Ovary (tissue), 9 donors: ENCODE results near the gene TGM2. TPM values are rescaled to one million over a fixed set of nuclear protein-coding genes. Genes with fewer than 3 reads are reported as not detected.

Source experiments
- DNase-seq, 5 donors: peaks; one replicate each; pipeline ENCODE4 v3.0.0-alpha.2; 2019 to 2020
- H3K27ac ChIP-seq, 2 donors: fragments of 200-600 bp; one replicate each; pipeline versions ENCODE4 v1.5.1 to v1.8.0; 2019 to 2022
- H3K27me3 ChIP-seq: fragments of 200-600 bp; one replicate; pipeline ENCODE4 v1.8.0; 2022
- H3K36me3 ChIP-seq: fragments of 200-600 bp; sonication (generic); one replicate; pipeline ENCODE4 v1.5.1; 2019
- H3K4me1 ChIP-seq: one replicate; pipeline ENCODE4 v1.8.1; 2013; ENCODE audit warnings: mild to moderate bottlenecking, moderate library complexity; ENCODE audit not compliant: insufficient read depth
- H3K4me3 ChIP-seq: fragments of 200-600 bp; sonication (generic); one replicate; pipeline ENCODE4 v1.5.1; 2017
- H3K9me3 ChIP-seq, 2 donors: fragments of 200-600 bp in 1 of 2; sonication (generic) in 1 of 2; one replicate each; pipeline versions ENCODE4 v1.5.1 to v1.8.1; 2013 to 2019; ENCODE audit warnings: mild to moderate bottlenecking in 1 of 2, moderate library complexity in 1 of 2
- CTCF ChIP-seq, 3 donors: fragments of 450-650 bp in 2 of 3; fragments of 200-600 bp in 1 of 3; IDR thresholded peaks; one replicate each; pipeline versions ENCODE4 v1.5.1 to v1.8.0; 2016 to 2022; ENCODE audit warnings: antibody characterized with exemption in 3 of 3, mild to moderate bottlenecking in 1 of 3
- EP300 ChIP-seq: sonication (generic); formaldehyde crosslinking; IDR thresholded peaks from one replicate; pipeline ENCODE4 v1.6.1; 2017; ENCODE audit warnings: antibody characterized with exemption
- POLR2A ChIP-seq: fragments of 450-650 bp; IDR thresholded peaks from one replicate; pipeline ENCODE4 v1.6.1; 2017; ENCODE audit warnings: antibody characterized with exemption, mild to moderate bottlenecking, moderate library complexity
- WGBS, 3 donors: extraction: QIAGEN DNeasy Blood & Tissue Kit in 1 of 3; methylation state at CpG; one replicate each; pipeline versions ENCODE4 v1.1.5 to v1.1.7; 2013 to 2017; 5-methylcytosine and 5-hydroxymethylcytosine counted together
- intact Hi-C, 4 donors: fragments of 100-400 bp; cut with DNase I; formaldehyde crosslinking; loops; one replicate each; pipeline versions ENCODE4 v1.11.0 to v1.15.1; 2022 to 2023
- polyA plus RNA-seq, 2 donors: library from polyadenylated mRNA; stranded (reverse); fragments of 200-250 nt in 1 of 2; fragments of 350-450 nt in 1 of 2; fragmentation: Illumina TruSeq in 1 of 2; extraction: RNeasy Lipid Tissue Mini Kit (QIAGEN cat#74804) in 1 of 2; gene quantifications; one replicate each; pipeline ENCODE4 v1.2.3, GENCODE V29; 2013 to 2014
- total RNA-seq, 7 donors: library from RNA; depleted of rRNA in 2 of 7; stranded (reverse); fragments of >200 nt in 2 of 7; fragmentation: NEBNext Ultra II Directional in 3 of 7; extraction: Animal tissue kit (Norgen Biotek cat#: 25700) in 3 of 7; gene quantifications; one replicate each; pipeline versions ENCODE4 v1.1.0 to v1.2.4, GENCODE V29; 2016 to 2023
- donor health status: DM: no; HTN: no; CAD: no; lungs with moderate emphysema.
- donor health status: DM: no; HTN: no; CAD: no.
- donor health status: Bipolar disorder and iron deficiency.
- donor health status: DM: yes; HTN: yes; CAD: no.
- donor health status: DM: no; HTN: no; CAD: no.
- donor health status: DM: yes; HTN: yes; CAD: no.

TGM2 gene
- total and polyA plus RNA-seq, 9 donors, result 15.0 to 320 (median 52.8) TPM

- H3K9me3 ChIP-seq, result no peaks in the 10 kb centered on the region
- intact Hi-C loops, result no loop called here
- no peaks in the 10 kb centered on the region for H3K4me1 ChIP-seq
- 18 to 39% (median 31%) methylated on average over 6 of the region's 6 CpGs for WGBS, 3 donors
- H3K4me3 ChIP-seq, result no peak overlapping the region
- TF ChIP-seq POLR2A, result no peak
- no peak for TF ChIP-seq CTCF (IDR thresholded peaks at IDR 0.05)
- TF ChIP-seq EP300, result no peak
- DNase-seq, result no peak
- H3K36me3 ChIP-seq, result no peaks in the 10 kb centered on the region
- no peak overlapping the region for H3K27ac ChIP-seq
- no peaks in the 10 kb centered on the region for H3K27me3 ChIP-seq
Observed at GRCh38 chr20:38119446-38119845, 45.6 kb downstream of the TGM2 start.

- Histone ChIP-seq H3K9me3 (no peaks in the 10 kb centered on the region), H3K4me1 (no peaks in the 10 kb centered on the region), H3K27me3 (no peaks in the 10 kb centered on the region), H3K4me3 (no peak overlapping the region), H3K27ac (no peak overlapping the region), H3K36me3 (no peaks in the 10 kb centered on the region)
- no peak for TF ChIP-seq CTCF (IDR thresholded peaks at IDR 0.05)
- TF ChIP-seq EP300, result no peak
- TF ChIP-seq POLR2A, result no peak
- no peak for DNase-seq
- intact Hi-C loops, result no loop called here
- 57 to 77% (median 68%) methylated on average over 3 of the region's 3 CpGs for WGBS, 3 donors
Observed at GRCh38 chr20:38117635-38118034, 47.4 kb downstream of the TGM2 start.

GRCh38 chr20:38117205-38117604, 47.9 kb downstream of the TGM2 start:
- intact Hi-C loops, result no loop called here
- 95 to 98% (median 97%) methylated on average over 2 of the region's 2 CpGs for WGBS, 3 donors
- no peak overlapping the region for H3K27ac ChIP-seq

GRCh38 chr20:38116409-38117165, 48.5 kb downstream of the TGM2 start:
- 59 to 63% (median 61%) methylated on average over 3 of the region's 3 CpGs for WGBS, 3 donors
- DNase-seq, result no peak
- intact Hi-C loops, result no loop called here

More at GRCh38 chr20:38117205-38117604, 47.9 kb downstream of the TGM2 start:
- Histone ChIP-seq H3K9me3 (no peaks in the 10 kb centered on the region), H3K4me3 (no peak overlapping the region), H3K27me3 (no peaks in the 10 kb centered on the region), H3K36me3 (no peaks in the 10 kb centered on the region), H3K4me1 (no peaks in the 10 kb centered on the region)
- DNase-seq, result no peak
- TF ChIP-seq CTCF (IDR thresholded peaks at IDR 0.05), result no peak
- TF ChIP-seq POLR2A, result no peak
- TF ChIP-seq EP300, result no peak

More at GRCh38 chr20:38116409-38117165, 48.5 kb downstream of the TGM2 start:
- Histone ChIP-seq H3K9me3 (no peaks in the 10 kb centered on the region), H3K27ac (no peak overlapping the region), H3K36me3 (no peaks in the 10 kb centered on the region), H3K4me3 (no peak overlapping the region), H3K27me3 (no peaks in the 10 kb centered on the region), H3K4me1 (no peaks in the 10 kb centered on the region)
- no peak for TF ChIP-seq EP300
- no peak for TF ChIP-seq POLR2A
- no peak for TF ChIP-seq CTCF (IDR thresholded peaks at IDR 0.05)
